SU-DHL-6 (cell line): Measurements from ENCODE around the gene SLC9A9.

Experiments
- H2AFZ ChIP-seq: fragments of 200-600 bp; sonication (generic); 2 replicates; pipeline ENCODE4 v1.6.1; 2014; ENCODE audit warnings: low read depth, mild to moderate bottlenecking, moderate library complexity, mixed read lengths, antibody characterized with exemption, low read length; ENCODE audit not compliant: severe bottlenecking
- H3F3A ChIP-seq: fragments of 200-600 bp; shearing (Covaris generic); 2 replicates; pipeline ENCODE4 v1.6.0; 2016; ENCODE audit warnings: antibody characterized with exemption, mild to moderate bottlenecking; ENCODE audit not compliant: insufficient read depth
- H3K27ac ChIP-seq: fragments of 200-600 bp; sonication (generic); 2 replicates; pipeline ENCODE4 v1.5.1; 2016; ENCODE audit warnings: low read depth, mild to moderate bottlenecking, low read length, moderate library complexity, mixed read lengths
- H3K27me3 ChIP-seq: fragments of 200-600 bp; sonication (generic), shearing (Covaris generic); 2 replicates; pipeline ENCODE4 v1.6.0; 2014; ENCODE audit warnings: mild to moderate bottlenecking, low read length
- H3K36me3 ChIP-seq: fragments of 200-600 bp; sonication (generic); 2 replicates; pipeline ENCODE4 v1.6.1; 2014; ENCODE audit warnings: mild to moderate bottlenecking, low read length, mixed read lengths
- H3K4me2 ChIP-seq: fragments of 300-600, 200-600 bp; shearing (Covaris generic), sonication (generic); 2 replicates; pipeline ENCODE4 v1.6.0; 2014; ENCODE audit warnings: low read length, low read depth, mild to moderate bottlenecking; ENCODE audit not compliant: poor library complexity, severe bottlenecking
- H3K4me3 ChIP-seq: fragments of 200-600 bp; sonication (generic); 2 replicates; pipeline ENCODE4 v1.5.1; 2014; ENCODE audit warnings: antibody characterized with exemption, low read length, mild to moderate bottlenecking, mixed read lengths; ENCODE audit not compliant: insufficient read depth, poor library complexity, severe bottlenecking
- H3K79me2 ChIP-seq: fragments of 200-600 bp; sonication (generic); 2 replicates; pipeline ENCODE4 v1.6.1; 2014; ENCODE audit warnings: mild to moderate bottlenecking, low read length, moderate library complexity; ENCODE audit not compliant: insufficient read depth
- H3K9ac ChIP-seq: fragments of 200-600 bp; sonication (generic); 2 replicates; pipeline ENCODE4 v1.7.0; 2014; ENCODE audit warnings: mild to moderate bottlenecking, low read length
- H3K9me2 ChIP-seq: fragments of 200-600 bp; sonication (generic); replicated peaks from 2 replicates; pipeline ENCODE4 v1.6.1; 2014; ENCODE audit warnings: low read length; ENCODE audit not compliant: insufficient read depth
- H3K9me3 ChIP-seq: fragments of 200-600 bp; sonication (generic); 2 replicates; pipeline ENCODE4 v1.6.1; 2014; ENCODE audit warnings: low read length, mixed read lengths; ENCODE audit not compliant: insufficient read depth
- H4K20me1 ChIP-seq: fragments of 200-600 bp; sonication (generic); 2 replicates; pipeline ENCODE4 v1.6.1; 2014; ENCODE audit warnings: low read depth, mild to moderate bottlenecking, antibody characterized with exemption, low read length, moderate library complexity, mixed read lengths
- EZH2phosphoT487 ChIP-seq: fragments of 200-600 bp; sonication (generic), shearing (Covaris generic); conservative IDR thresholded peaks from 2 replicates; pipeline ENCODE4 v1.6.1; 2018; ENCODE audit warnings: mild to moderate bottlenecking, antibody characterized with exemption, low read length, moderate library complexity, mixed read lengths
- TF ChIP-seq, protein P1 (sequence below): fragments of 200-600 bp; sonication (generic); IDR thresholded peaks from one replicate; pipeline ENCODE4 v1.5.1; 2017; ENCODE audit warnings: antibody characterized with exemption, mild to moderate bottlenecking, low read length, moderate library complexity; ENCODE audit not compliant: insufficient read depth, poor library complexity, severe bottlenecking

SLC9A9 gene

DNA sequence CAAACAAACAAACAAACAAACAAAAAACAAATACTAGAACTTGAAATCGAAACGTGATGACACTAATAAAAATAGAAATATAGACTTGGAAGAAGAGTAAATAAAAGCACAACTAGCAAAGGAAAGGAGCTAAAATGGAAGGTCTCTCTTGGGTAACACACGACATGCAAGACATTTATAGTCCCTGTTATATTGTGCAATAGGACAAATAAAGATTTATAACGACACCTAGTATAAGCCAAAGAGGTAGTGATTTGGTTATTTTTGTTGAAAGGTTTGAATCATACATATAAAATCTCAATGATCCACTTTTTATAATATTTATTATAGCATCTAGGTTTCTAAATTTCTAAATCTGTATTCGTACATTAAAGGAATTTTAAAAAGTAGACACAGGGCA, 379.1 kb downstream of the SLC9A9 start:
- no peak overlapping the region for H3K4me3 ChIP-seq
- no peak overlapping the region for H3K27ac ChIP-seq
- H3K36me3 ChIP-seq: no peaks in the 10 kb centered on the region
- no peak overlapping the region for H3K4me2 ChIP-seq
- no peak overlapping the region for H3K9ac ChIP-seq
- TF ChIP-seq EZH2phosphoT487: no peak
- TF ChIP-seq, protein P1, sequence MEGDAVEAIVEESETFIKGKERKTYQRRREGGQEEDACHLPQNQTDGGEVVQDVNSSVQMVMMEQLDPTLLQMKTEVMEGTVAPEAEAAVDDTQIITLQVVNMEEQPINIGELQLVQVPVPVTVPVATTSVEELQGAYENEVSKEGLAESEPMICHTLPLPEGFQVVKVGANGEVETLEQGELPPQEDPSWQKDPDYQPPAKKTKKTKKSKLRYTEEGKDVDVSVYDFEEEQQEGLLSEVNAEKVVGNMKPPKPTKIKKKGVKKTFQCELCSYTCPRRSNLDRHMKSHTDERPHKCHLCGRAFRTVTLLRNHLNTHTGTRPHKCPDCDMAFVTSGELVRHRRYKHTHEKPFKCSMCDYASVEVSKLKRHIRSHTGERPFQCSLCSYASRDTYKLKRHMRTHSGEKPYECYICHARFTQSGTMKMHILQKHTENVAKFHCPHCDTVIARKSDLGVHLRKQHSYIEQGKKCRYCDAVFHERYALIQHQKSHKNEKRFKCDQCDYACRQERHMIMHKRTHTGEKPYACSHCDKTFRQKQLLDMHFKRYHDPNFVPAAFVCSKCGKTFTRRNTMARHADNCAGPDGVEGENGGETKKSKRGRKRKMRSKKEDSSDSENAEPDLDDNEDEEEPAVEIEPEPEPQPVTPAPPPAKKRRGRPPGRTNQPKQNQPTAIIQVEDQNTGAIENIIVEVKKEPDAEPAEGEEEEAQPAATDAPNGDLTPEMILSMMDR: no peak
- no peaks in the 10 kb centered on the region for H3F3A ChIP-seq
- no peak overlapping the region for H2AFZ ChIP-seq
- no peaks in the 10 kb centered on the region for H3K9me2 ChIP-seq
- no peaks in the 10 kb centered on the region for H3K9me3 ChIP-seq
- no peaks in the 10 kb centered on the region for H3K79me2 ChIP-seq
- no peaks in the 10 kb centered on the region for H3K27me3 ChIP-seq
- no peaks in the 10 kb centered on the region for H4K20me1 ChIP-seq

DNA sequence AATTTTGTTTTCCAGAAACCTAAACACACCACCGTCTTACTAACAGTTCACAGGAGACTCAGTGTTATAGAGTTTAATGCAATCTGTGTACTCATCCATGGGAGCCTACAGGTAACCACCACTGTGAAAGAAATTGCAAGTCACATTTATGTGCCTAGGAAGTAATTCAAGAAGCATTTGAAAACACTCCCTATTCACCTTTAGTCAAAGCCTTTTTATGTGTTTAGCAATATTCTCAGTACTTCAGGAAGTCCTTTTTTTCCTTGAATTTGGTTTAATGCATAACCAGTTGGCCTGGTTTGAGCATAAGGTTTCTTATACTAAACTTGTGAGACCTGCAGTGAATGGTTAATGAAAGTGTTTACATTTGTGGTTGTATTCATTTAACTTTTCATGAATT, 382.6 kb downstream of the SLC9A9 start:
- H4K20me1 ChIP-seq: no peaks in the 10 kb centered on the region
- H3K27ac ChIP-seq: no peak overlapping the region
- H3K36me3 ChIP-seq: no peaks in the 10 kb centered on the region
- no peak overlapping the region for H3K4me2 ChIP-seq
- H3K4me3 ChIP-seq: no peak overlapping the region
- no peaks in the 10 kb centered on the region for H3K79me2 ChIP-seq
- no peaks in the 10 kb centered on the region for H3K9me2 ChIP-seq
- no peaks in the 10 kb centered on the region for H3K27me3 ChIP-seq
- TF ChIP-seq, protein P1: no peak
- TF ChIP-seq EZH2phosphoT487: no peak
- H3K9me3 ChIP-seq: no peaks in the 10 kb centered on the region
- H2AFZ ChIP-seq: no peak overlapping the region
- H3K9ac ChIP-seq: no peak overlapping the region
- no peaks in the 10 kb centered on the region for H3F3A ChIP-seq

DNA sequence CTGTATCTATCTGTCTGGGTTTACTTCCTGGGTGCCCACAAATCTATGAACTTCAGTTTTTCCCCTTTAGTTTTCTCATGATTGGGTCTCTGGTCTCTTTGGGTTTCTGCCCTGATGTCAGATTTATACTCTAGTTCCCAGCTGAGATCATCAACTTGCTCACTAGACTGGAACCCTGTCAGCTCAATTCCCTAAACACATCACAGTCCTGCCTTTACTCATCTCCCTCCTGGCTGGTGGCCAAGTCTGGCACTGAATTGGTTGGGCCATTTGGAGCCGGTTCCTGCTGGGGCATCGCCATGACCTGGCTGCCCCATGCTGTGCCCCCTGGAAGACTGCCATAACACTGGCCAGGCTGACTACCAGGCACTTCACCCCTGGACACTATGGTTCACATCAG, 383.4 kb downstream of the SLC9A9 start:
- Histone ChIP-seq H3K9me3 (no peaks in the 10 kb centered on the region), H3F3A (no peaks in the 10 kb centered on the region), H3K4me3 (no peak overlapping the region), H3K27me3 (no peaks in the 10 kb centered on the region), H3K9me2 (no peaks in the 10 kb centered on the region), H3K4me2 (no peak overlapping the region), H3K79me2 (no peaks in the 10 kb centered on the region), H3K9ac (no peak overlapping the region), H3K27ac (no peak overlapping the region), H4K20me1 (no peaks in the 10 kb centered on the region), H2AFZ (no peak overlapping the region), H3K36me3 (no peaks in the 10 kb centered on the region)
- TF ChIP-seq, protein P1: no peak
- no peak for TF ChIP-seq EZH2phosphoT487
